Activated naive CD4-positive, alpha-beta T cell treated with anti-CD3 and anti-CD28 coated beads, Interleukin-2, amount 50 U/mL, for 72 hours (primary cell): Measurements from ENCODE around the gene AKIP1. TPM values are rescaled to one million over a fixed set of nuclear protein-coding genes. Genes with fewer than 3 reads are reported as not detected.

Experiments used
- total RNA-seq, 2 donors: library from RNA; stranded (reverse); gene quantifications; one replicate each; pipeline ENCODE4 v1.2.3, GENCODE V29; 2022

The AKIP1 gene
- total RNA-seq, 2 donors from 2014 or later, result 25.9 to 32.9 TPM

Other genes with a start within 250 kb of the AKIP1 start
- gene TRIM66, start 228.5 kb upstream of the AKIP1 start, total RNA-seq, result 10 to 100 TPM; 16.2 to 25.3 TPM
- 1,000 to 10,000 TPM; 1,341 to 1,591 TPM for gene RPL27A, start 228.4 kb upstream of the AKIP1 start, total RNA-seq
- not detected for gene C11orf16, start 21.8 kb downstream of the AKIP1 start, total RNA-seq
- gene ASCL3, start 31.8 kb downstream of the AKIP1 start, total RNA-seq, result not detected
- gene TMEM9B, start 53.3 kb downstream of the AKIP1 start, total RNA-seq, result 10 to 100 TPM; 13.2 to 21.6 TPM
- gene NRIP3, start 92.8 kb downstream of the AKIP1 start, total RNA-seq, result 1 to 10 TPM; 2.3 to 3.0 TPM
- under 1 TPM; 0.61 to 0.70 TPM for gene SCUBE2, start 180.4 kb downstream of the AKIP1 start, total RNA-seq